HCT116 (cell line): ENCODE results near the gene TSPAN10. TPM values are rescaled to one million over a fixed set of nuclear protein-coding genes. Genes with fewer than 3 reads are reported as not detected.

Source experiments
- ATAC-seq: fragments of 200-7000 bp; cut with Tn5 transposase; 2 replicates; pipeline ENCODE4 v1.9.1; 2020; ENCODE audit warnings: mild to moderate bottlenecking, moderate library complexity
- BruUV-seq: library from RNA; stranded (reverse); fragments of 400-500 nt; replicated peaks from 2 replicates; lab custom pipeline; 2021; lab: Mats Ljungman, UMichigan
- CTCF ChIA-PET: fragments of 300-600 bp; sonication (Branson Sonifier 250); formaldehyde crosslinking; loops from one replicate; lab custom pipeline; 2021; ENCODE audit warnings: antibody characterized with exemption; lab: Charles Lee
- POLR2A ChIA-PET: fragments of 300-600, 350-600 bp; sonication (Branson Sonifier 250); formaldehyde crosslinking; loops from one replicate; lab custom pipeline; 2021; ENCODE audit warnings: antibody characterized with exemption; lab: Charles Lee
- RAD21 ChIA-PET, 2 experiments: fragments of 300-600 bp; sonication (Branson Sonifier 250); formaldehyde crosslinking; loops; one replicate each; lab custom pipeline; 2023; ENCODE audit warnings: low total read pairs in 2 of 2; ENCODE audit not compliant: uncharacterized antibody in 2 of 2, unreplicated experiment in 2 of 2, low non-redundant PET in 1 of 2; lab: Charles Lee
- DNase-seq: peaks from one replicate; pipeline ENCODE4 v3.0.0-alpha.2; 2010; ENCODE audit warnings: low read depth, low spot score
- H2AFZ ChIP-seq: fragments of 200-600 bp; shearing (Covaris generic), sonication (generic); 2 replicates; pipeline ENCODE4 v1.6.1; 2017; ENCODE audit warnings: low read depth, mixed run types, mixed read lengths, antibody characterized with exemption, low read length; ENCODE audit not compliant: poor library complexity, severe bottlenecking
- H3K27ac ChIP-seq: 2 replicates; pipeline ENCODE4 v1.5.1; 2012; ENCODE audit warnings: low read depth, low read length
- H3K27me3 ChIP-seq: fragments of 200-600 bp; sonication (generic); 2 replicates; pipeline ENCODE4 v1.6.1; 2016; ENCODE audit warnings: mixed run types, low read length, mixed read lengths; ENCODE audit not compliant: insufficient read depth
- H3K36me3 ChIP-seq, 2 experiments: fragments of 200-500 bp in 1 of 2; fragments of 200-600 bp in 1 of 2; sonication (Bioruptor generic) in 1 of 2; sonication (generic) in 1 of 2; 2 replicates each; pipeline versions ENCODE4 v1.5.1 to v1.6.1; 2014 to 2016; ENCODE audit warnings: low read length in 2 of 2, inconsistent platforms in 1 of 2, mixed read lengths in 1 of 2, mixed run types in 1 of 2; ENCODE audit not compliant: insufficient read depth in 2 of 2, control insufficient read depth in 1 of 2
- H3K4me1 ChIP-seq, 2 experiments: fragments of 200-600 bp in 1 of 2; sonication (generic) in 1 of 2; 2 replicates each; pipeline versions ENCODE4 v1.5.1 to v1.6.1; 2012 to 2017; ENCODE audit warnings: low read length in 2 of 2, inconsistent platforms in 1 of 2, mild to moderate bottlenecking in 1 of 2, mixed read lengths in 1 of 2, mixed run types in 1 of 2, moderate library complexity in 1 of 2; ENCODE audit not compliant: insufficient read depth in 2 of 2, control insufficient read depth in 1 of 2
- H3K4me2 ChIP-seq: fragments of 200-600 bp; sonication (generic); 2 replicates; pipeline ENCODE4 v1.6.1; 2017; ENCODE audit warnings: mixed run types, low read length, mixed read lengths
- H3K4me3 ChIP-seq, 2 experiments: fragments of 200-600 bp in 1 of 2; sonication (generic) in 1 of 2; replicated peaks in 1 of 2; 2 replicates each; pipeline ENCODE4 v1.5.1; 2011 to 2016; ENCODE audit warnings: low read length in 2 of 2, control low read depth in 1 of 2, low read depth in 1 of 2, mild to moderate bottlenecking in 1 of 2, mixed read lengths in 1 of 2, mixed run types in 1 of 2
- H3K79me2 ChIP-seq: fragments of 200-600 bp; sonication (generic); 2 replicates; pipeline ENCODE4 v1.6.1; 2017; ENCODE audit warnings: mild to moderate bottlenecking, mixed run types, low read length, moderate library complexity, mixed read lengths; ENCODE audit not compliant: insufficient read depth
- H3K9ac ChIP-seq: fragments of 200-600 bp; sonication (generic); 2 replicates; pipeline ENCODE4 v1.6.1; 2016; ENCODE audit warnings: low read length, mixed read lengths
- H3K9me2 ChIP-seq: fragments of 200-600 bp; sonication (generic), shearing (Covaris generic); 2 replicates; pipeline ENCODE4 v1.6.1; 2017; ENCODE audit warnings: mixed run types, mild to moderate bottlenecking, moderate library complexity; ENCODE audit not compliant: insufficient read depth
- H3K9me3 ChIP-seq, 2 experiments: fragments of 200-500 bp in 1 of 2; fragments of 200-600 bp in 1 of 2; sonication (Bioruptor generic) in 1 of 2; sonication (generic) in 1 of 2; 2 replicates each; pipeline ENCODE4 v1.6.1; 2014 to 2017; ENCODE audit warnings: low read length in 2 of 2, mixed read lengths in 2 of 2, inconsistent platforms in 1 of 2, low read depth in 1 of 2, mild to moderate bottlenecking in 1 of 2, mixed run types in 1 of 2, moderate library complexity in 1 of 2; ENCODE audit not compliant: control insufficient read depth in 1 of 2, insufficient read depth in 1 of 2
- H4K20me1 ChIP-seq: fragments of 200-600 bp; sonication (generic), shearing (Covaris generic); 2 replicates; pipeline ENCODE4 v1.6.1; 2017; ENCODE audit warnings: mixed run types, mild to moderate bottlenecking, moderate library complexity; ENCODE audit not compliant: insufficient read depth
- EZH2phosphoT487 ChIP-seq: fragments of 200-600 bp; IDR thresholded peaks from 2 replicates; pipeline ENCODE4 v1.6.1; 2018; ENCODE audit warnings: antibody characterized with exemption, borderline replicate concordance
- POLR2A ChIP-seq: IDR thresholded peaks from 2 replicates; pipeline ENCODE4 v1.7.0; 2011; ENCODE audit warnings: borderline replicate concordance; ENCODE audit not compliant: insufficient read depth, insufficient read length; ENCODE audit errors: extremely low read depth
- POLR2AphosphoS5 ChIP-seq: IDR thresholded peaks from 2 replicates; pipeline ENCODE4 v1.6.1; 2011; ENCODE audit warnings: mild to moderate bottlenecking, low read depth, low read length, moderate library complexity
- SIN3A ChIP-seq: IDR thresholded peaks from 2 replicates; pipeline ENCODE4 v1.6.1; 2012; ENCODE audit warnings: low read depth
- SP1 ChIP-seq: IDR thresholded peaks from 2 replicates; pipeline ENCODE4 v1.6.1; 2012; ENCODE audit warnings: low read depth
- YY1 ChIP-seq: IDR thresholded peaks from 2 replicates; pipeline ENCODE4 v1.6.1; 2011; ENCODE audit warnings: low read length, low read depth, moderate library complexity, mild to moderate bottlenecking; ENCODE audit not compliant: insufficient replicate concordance; ENCODE audit errors: extremely low read depth
- ZFX ChIP-seq: fragments of 450-650 bp; IDR thresholded peaks from 2 replicates; pipeline ENCODE4 v1.6.1; 2017
- intact Hi-C: fragments of 100-400 bp; cut with micrococcal nuclease; formaldehyde crosslinking; loops from 2 replicates; pipeline ENCODE4 v1.10.0; 2022
- total RNA-seq: library from RNA; stranded (reverse); gene quantifications from one replicate; pipeline ENCODE4 v1.2.1, GENCODE V29; 2021; ENCODE audit not compliant: unreplicated experiment
- TF ChIP-seq, protein P1 (sequence below): IDR thresholded peaks from 2 replicates; pipeline ENCODE4 v1.6.1; 2012
- TF ChIP-seq, protein P2 (sequence below): IDR thresholded peaks from 2 replicates; pipeline ENCODE4 v1.6.1; 2012; ENCODE audit warnings: low read depth

The TSPAN10 gene
- total RNA-seq, 1 experiment from 2014 or later = 2.3 TPM

DNA sequence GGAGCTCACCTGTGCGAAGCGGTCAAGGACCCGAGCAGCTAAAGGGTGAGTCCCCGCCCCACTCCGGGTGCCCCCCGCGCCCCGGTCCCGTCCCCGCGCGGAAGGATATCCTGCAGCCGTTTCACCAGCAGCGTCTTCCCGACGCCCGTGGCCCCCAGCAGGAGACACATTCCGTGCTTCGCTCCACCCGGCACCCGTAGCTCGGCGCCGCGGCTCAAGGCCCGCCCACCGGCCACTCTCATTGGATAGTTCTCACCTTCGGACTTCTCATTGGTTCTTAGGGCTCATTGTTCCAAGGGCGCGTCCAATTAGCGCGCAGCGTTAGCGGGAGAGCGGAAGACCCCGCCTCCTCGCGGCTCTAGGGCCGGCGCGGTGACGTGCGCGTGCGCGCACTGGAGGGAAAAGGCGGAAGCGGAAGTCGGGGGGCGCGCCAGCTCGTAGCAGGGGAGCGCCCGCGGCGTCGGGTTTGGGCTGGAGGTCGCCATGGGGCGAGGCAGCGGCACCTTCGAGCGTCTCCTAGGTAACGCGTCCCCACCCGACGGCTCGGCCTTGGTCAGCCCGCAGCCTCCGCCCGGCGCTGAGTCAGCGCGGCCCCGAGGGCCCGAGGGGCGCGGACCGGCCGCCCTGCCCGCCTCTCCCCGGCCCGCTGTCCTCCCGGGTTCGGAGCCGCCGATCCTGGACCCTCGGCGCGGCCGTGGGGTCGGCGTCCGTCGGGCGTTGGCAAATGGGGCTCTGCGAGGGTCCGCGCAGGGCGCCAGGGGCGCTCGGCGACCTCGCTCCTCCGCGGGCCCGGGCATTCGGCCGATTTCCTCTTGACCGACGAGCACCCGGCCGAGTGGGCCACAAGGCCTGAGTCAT is 46.8 kb downstream of the TSPAN10 start, which contains the start of the genes ARL16 and HGS:
Gene ARL16, minus strand, starts transcription at position 214 of the 858 bp plus-strand sequence. Its CDS starts 44 bp downstream, at position 170.
Gene HGS, plus strand, starts transcription at position 428 of the 858 bp plus-strand sequence. Its CDS starts 56 bp downstream, at position 484.
- ChIA-PET POLR2A (interaction anchor here (0.6 to 4.4 kb wide), 13 partner anchors 8 to 171 kb away, joined by 3 to 33 read pairs (median 5); partner anchors contain the start of genes ACTG1, CCDC137, MRPL12 and OXLD1), RAD21 (interaction anchor here (0.7 to 1.2 kb wide), 5 partner anchors 8 to 157 kb away, joined by 4 to 5 read pairs (median 4); partner anchors contain the start of genes CCDC137 (in 1 of the 2), MRPL12 (in 1 of the 2) and OXLD1 (in 1 of the 2)), CTCF (interaction anchor here (1.2 kb wide), 1 partner anchor 9 kb away, joined by 8 read pairs; no protein-coding TSS in a partner anchor)
- ATAC-seq (peak; percentile 95), DNase-seq (peak; percentile 100)
- Histone ChIP-seq H3K9me2 (no peaks in the 10 kb centered on the region), H3K4me2 (peak within 1 kb of the TSS; percentile 100), H3K27ac (peak within 1 kb of the TSS; percentile 92), H3K79me2 (peaks cover 73% of the 10 kb centered on the region), H3K9me3 (no peaks in the 10 kb centered on the region), H3K36me3 (peaks cover 18 to 40% of the 10 kb centered on the region in 2 experiments), H4K20me1 (peaks cover 6% of the 10 kb centered on the region; the same call in 1 of the 2 replicates), H2AFZ (no peak within 1 kb of the TSS), H3K4me3 (peak within 1 kb of the TSS; percentile 86 to 99), H3K9ac (peak within 1 kb of the TSS; percentile 85), H3K27me3 (no peaks in the 10 kb centered on the region), H3K4me1 (peaks cover 18 to 23% of the 10 kb centered on the region in 2 experiments)
- TF ChIP-seq YY1 = peak; percentile 17
- TF ChIP-seq POLR2A = peak; percentile 66
- TF ChIP-seq SIN3A = peak; percentile 94; the same call in 1 of the 2 replicates
- TF ChIP-seq, protein P1, sequence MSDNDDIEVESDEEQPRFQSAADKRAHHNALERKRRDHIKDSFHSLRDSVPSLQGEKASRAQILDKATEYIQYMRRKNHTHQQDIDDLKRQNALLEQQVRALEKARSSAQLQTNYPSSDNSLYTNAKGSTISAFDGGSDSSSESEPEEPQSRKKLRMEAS = peak; percentile 83
- TF ChIP-seq, protein P2, sequence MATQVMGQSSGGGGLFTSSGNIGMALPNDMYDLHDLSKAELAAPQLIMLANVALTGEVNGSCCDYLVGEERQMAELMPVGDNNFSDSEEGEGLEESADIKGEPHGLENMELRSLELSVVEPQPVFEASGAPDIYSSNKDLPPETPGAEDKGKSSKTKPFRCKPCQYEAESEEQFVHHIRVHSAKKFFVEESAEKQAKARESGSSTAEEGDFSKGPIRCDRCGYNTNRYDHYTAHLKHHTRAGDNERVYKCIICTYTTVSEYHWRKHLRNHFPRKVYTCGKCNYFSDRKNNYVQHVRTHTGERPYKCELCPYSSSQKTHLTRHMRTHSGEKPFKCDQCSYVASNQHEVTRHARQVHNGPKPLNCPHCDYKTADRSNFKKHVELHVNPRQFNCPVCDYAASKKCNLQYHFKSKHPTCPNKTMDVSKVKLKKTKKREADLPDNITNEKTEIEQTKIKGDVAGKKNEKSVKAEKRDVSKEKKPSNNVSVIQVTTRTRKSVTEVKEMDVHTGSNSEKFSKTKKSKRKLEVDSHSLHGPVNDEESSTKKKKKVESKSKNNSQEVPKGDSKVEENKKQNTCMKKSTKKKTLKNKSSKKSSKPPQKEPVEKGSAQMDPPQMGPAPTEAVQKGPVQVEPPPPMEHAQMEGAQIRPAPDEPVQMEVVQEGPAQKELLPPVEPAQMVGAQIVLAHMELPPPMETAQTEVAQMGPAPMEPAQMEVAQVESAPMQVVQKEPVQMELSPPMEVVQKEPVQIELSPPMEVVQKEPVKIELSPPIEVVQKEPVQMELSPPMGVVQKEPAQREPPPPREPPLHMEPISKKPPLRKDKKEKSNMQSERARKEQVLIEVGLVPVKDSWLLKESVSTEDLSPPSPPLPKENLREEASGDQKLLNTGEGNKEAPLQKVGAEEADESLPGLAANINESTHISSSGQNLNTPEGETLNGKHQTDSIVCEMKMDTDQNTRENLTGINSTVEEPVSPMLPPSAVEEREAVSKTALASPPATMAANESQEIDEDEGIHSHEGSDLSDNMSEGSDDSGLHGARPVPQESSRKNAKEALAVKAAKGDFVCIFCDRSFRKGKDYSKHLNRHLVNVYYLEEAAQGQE = no peak
- no peak for TF ChIP-seq EZH2phosphoT487
- peak; percentile 82 for TF ChIP-seq POLR2AphosphoS5
- TF ChIP-seq ZFX = peak; percentile 90; the same call in 1 of the 2 replicates
- TF ChIP-seq SP1 = peak; percentile 99
- intact Hi-C loops = loop anchor here (1.0 to 2.0 kb wide), 2 partner anchors 17 to 19 kb away; partner anchors contain the start of gene MRPL12
- BruUV-seq = no TSS peak
